Body of pancreas (tissue), 4 donors: ENCODE results near the gene SCIN. TPM values are rescaled to one million over a fixed set of nuclear protein-coding genes. Genes with fewer than 3 reads are reported as not detected.

Source experiments
- ATAC-seq: fragments of 150-250 bp; one replicate; pipeline ENCODE4 v1.9.1; 2016
- DNase-seq, 4 donors: peaks; one replicate each; pipeline ENCODE4 v3.0.0-alpha.2; 2019
- H3K27ac ChIP-seq, 4 donors: fragments of 200-600 bp; sonication (generic); 1 replicate in 3 of 4; 2 replicates in 1 of 4; pipeline versions ENCODE4 v1.5.1 to v1.6.1; 2016 to 2019; ENCODE audit warnings: mild to moderate bottlenecking in 1 of 4, mixed read lengths in 1 of 4, moderate library complexity in 1 of 4
- H3K27me3 ChIP-seq, 2 donors: fragments of 200-600 bp; sonication (generic); one replicate each; pipeline ENCODE4 v1.6.0; 2016; ENCODE audit warnings: mild to moderate bottlenecking in 1 of 2
- H3K36me3 ChIP-seq, 2 donors: fragments of 200-600 bp; sonication (generic); replicated peaks in 1 of 2; 2 replicates each; pipeline ENCODE4 v1.5.1; 2016; ENCODE audit warnings: low read depth in 2 of 2; ENCODE audit not compliant: insufficient read depth in 1 of 2
- H3K4me1 ChIP-seq: fragments of 200-600 bp; sonication (generic); one replicate; pipeline ENCODE4 v1.6.0; 2016
- H3K4me3 ChIP-seq, 2 donors: fragments of 200-600 bp; sonication (generic); 1 replicate in 1 of 2; 2 replicates in 1 of 2; pipeline ENCODE4 v1.5.1; 2016 to 2019
- H3K9me3 ChIP-seq, 3 donors: fragments of 200-600 bp; sonication (generic); 1 replicate in 2 of 3; 2 replicates in 1 of 3; pipeline ENCODE4 v1.5.1; 2016
- POLR2A ChIP-seq, 3 donors: fragments of 450-650 bp; IDR thresholded peaks; one replicate each; pipeline ENCODE4 v1.6.1; 2016; ENCODE audit warnings: antibody characterized with exemption in 3 of 3, mild to moderate bottlenecking in 2 of 3
- WGBS, 2 donors: methylation state at CpG; one replicate each; pipeline ENCODE4 v1.1.5; 2017; 5-methylcytosine and 5-hydroxymethylcytosine counted together
- intact Hi-C: fragments of 100-400 bp; cut with DNase I; formaldehyde crosslinking; loops from one replicate; pipeline ENCODE4 v1.15.1; 2023
- total RNA-seq, 2 donors: library from RNA; depleted of rRNA; stranded (reverse); fragments of >200 nt; gene quantifications; one replicate each; pipeline ENCODE4 v1.1.0, GENCODE V29; 2016
- TF ChIP-seq, protein P1 (sequence below), 7 experiments: fragments of 450-650 bp in 4 of 7; fragments of 200-600 bp in 3 of 7; sonication (generic) in 3 of 7; IDR thresholded peaks; one replicate each; pipeline ENCODE4 v1.5.1; 2016 to 2019; ENCODE audit warnings: antibody characterized with exemption in 7 of 7

The SCIN gene
- total RNA-seq, 2 donors from 2014 or later: 1.3 TPM; not detected in 1

DNA sequence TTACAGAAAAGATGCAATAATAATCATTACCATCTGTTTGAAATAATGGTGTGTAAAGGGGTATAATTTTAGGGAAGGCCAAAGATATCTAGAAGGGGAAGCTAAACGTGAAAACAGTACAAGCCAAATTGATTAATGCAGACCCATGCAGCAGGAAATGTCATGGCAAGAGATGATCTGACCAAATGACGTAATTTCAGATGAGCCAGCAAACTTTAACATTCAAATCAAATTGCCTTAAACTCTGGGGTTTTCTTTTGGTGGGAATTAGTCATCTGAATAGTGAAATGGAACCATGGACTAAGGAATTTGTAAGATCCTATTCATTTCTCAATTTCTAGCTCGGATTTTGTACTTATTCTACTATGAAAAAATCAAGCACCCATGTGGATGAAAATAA, 21.4 kb upstream of the SCIN start:
- WGBS, 2 donors: 68 to 69% methylated on average over 3 of the region's 3 CpGs
- H3K27ac ChIP-seq: no peak overlapping the region
- intact Hi-C loops: no loop called here
- H3K27me3 ChIP-seq: no peaks in the 10 kb centered on the region
- H3K36me3 ChIP-seq: no peaks in the 10 kb centered on the region
- ATAC-seq (no peak), DNase-seq (no peak)
- no peak for TF ChIP-seq POLR2A (IDR thresholded peaks at IDR 0.05)
- H3K4me1 ChIP-seq: no peaks in the 10 kb centered on the region
- no peak overlapping the region for H3K4me3 ChIP-seq
- H3K9me3 ChIP-seq: no peaks in the 10 kb centered on the region

DNA sequence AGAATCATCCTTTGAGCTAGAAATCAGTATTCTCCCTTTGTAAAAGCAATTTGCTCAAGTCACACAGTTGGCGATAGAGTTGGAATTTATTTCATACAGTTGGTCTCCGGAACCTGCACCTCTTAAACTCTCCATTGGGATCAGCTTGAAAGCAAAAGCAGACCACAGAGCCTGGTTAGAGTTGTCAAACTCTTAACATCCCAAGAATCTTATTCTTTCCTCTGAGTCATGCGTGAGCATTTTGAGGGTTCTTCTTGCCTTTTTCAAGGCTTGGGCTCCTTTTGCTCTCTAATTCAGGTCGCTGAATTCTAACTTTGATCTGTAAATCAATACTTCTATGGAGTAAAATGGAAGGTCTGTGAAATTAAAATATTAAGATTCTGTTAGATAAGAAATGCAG, 19.6 kb upstream of the SCIN start:
- H3K9me3 ChIP-seq: no peaks in the 10 kb centered on the region
- H3K27ac ChIP-seq: no peak overlapping the region
- H3K27me3 ChIP-seq: no peaks in the 10 kb centered on the region
- no peaks in the 10 kb centered on the region for H3K4me1 ChIP-seq
- H3K4me3 ChIP-seq: no peak overlapping the region
- DNase-seq (no peak), ATAC-seq (no peak)
- intact Hi-C loops: no loop called here
- H3K36me3 ChIP-seq: no peaks in the 10 kb centered on the region
- TF ChIP-seq, protein P1, sequence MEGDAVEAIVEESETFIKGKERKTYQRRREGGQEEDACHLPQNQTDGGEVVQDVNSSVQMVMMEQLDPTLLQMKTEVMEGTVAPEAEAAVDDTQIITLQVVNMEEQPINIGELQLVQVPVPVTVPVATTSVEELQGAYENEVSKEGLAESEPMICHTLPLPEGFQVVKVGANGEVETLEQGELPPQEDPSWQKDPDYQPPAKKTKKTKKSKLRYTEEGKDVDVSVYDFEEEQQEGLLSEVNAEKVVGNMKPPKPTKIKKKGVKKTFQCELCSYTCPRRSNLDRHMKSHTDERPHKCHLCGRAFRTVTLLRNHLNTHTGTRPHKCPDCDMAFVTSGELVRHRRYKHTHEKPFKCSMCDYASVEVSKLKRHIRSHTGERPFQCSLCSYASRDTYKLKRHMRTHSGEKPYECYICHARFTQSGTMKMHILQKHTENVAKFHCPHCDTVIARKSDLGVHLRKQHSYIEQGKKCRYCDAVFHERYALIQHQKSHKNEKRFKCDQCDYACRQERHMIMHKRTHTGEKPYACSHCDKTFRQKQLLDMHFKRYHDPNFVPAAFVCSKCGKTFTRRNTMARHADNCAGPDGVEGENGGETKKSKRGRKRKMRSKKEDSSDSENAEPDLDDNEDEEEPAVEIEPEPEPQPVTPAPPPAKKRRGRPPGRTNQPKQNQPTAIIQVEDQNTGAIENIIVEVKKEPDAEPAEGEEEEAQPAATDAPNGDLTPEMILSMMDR (IDR thresholded peaks at IDR 0.05): no peak
- TF ChIP-seq POLR2A (IDR thresholded peaks at IDR 0.05): no peak
- WGBS, 2 donors: 86 to 88% methylated on average over 4 of the region's 4 CpGs

GRCh38 chr7:12552876-12553275, 17.6 kb upstream of the SCIN start:
- no peak overlapping the region for H3K27ac ChIP-seq
- H3K4me3 ChIP-seq: no peak overlapping the region
- intact Hi-C loops: no loop called here
- H3K36me3 ChIP-seq: no peaks in the 10 kb centered on the region
- ATAC-seq (no peak), DNase-seq (no peak)
- no peaks in the 10 kb centered on the region for H3K4me1 ChIP-seq
- TF ChIP-seq, protein P1 (IDR thresholded peaks at IDR 0.05): no peak
- TF ChIP-seq POLR2A (IDR thresholded peaks at IDR 0.05): no peak
- no peaks in the 10 kb centered on the region for H3K27me3 ChIP-seq
- WGBS, 2 donors: 83 to 90% methylated on average over 1 of the region's 1 CpG
- no peaks in the 10 kb centered on the region for H3K9me3 ChIP-seq

DNA sequence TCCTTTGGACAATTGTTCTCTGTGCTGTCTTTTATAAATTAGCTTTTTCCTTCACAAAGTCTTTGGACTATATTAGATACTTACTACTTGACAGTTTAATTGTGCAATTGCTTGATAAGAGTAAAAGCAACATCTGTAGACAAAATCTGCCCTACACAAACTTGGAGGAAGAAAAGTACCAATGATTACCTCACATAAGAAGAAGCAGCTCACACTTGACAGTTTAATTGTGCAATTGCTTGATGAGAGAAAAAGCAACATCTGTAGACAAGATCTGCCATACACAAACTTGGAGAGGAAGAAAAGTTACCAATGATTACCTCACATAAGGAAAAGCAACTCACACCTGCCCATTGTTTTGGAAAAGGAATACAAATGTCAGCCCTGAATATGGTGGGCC, 17.1 kb upstream of the SCIN start:
- DNase-seq: no peak
- Histone ChIP-seq H3K4me3 (no peak overlapping the region), H3K9me3 (no peaks in the 10 kb centered on the region), H3K4me1 (no peaks in the 10 kb centered on the region), H3K36me3 (no peaks in the 10 kb centered on the region), H3K27ac (no peak overlapping the region), H3K27me3 (no peaks in the 10 kb centered on the region)
- no peak for ATAC-seq
- TF ChIP-seq, protein P1 (IDR thresholded peaks at IDR 0.05): no peak
- no peak for TF ChIP-seq POLR2A (IDR thresholded peaks at IDR 0.05)
- intact Hi-C loops: no loop called here

- no peaks in the 10 kb centered on the region for H3K36me3 ChIP-seq
- intact Hi-C loops: no loop called here
- DNase-seq (no peak), ATAC-seq (no peak)
- no peak overlapping the region for H3K4me3 ChIP-seq
- no peaks in the 10 kb centered on the region for H3K9me3 ChIP-seq
- H3K4me1 ChIP-seq: no peaks in the 10 kb centered on the region
- H3K27me3 ChIP-seq: no peaks in the 10 kb centered on the region
- TF ChIP-seq, protein P1 (IDR thresholded peaks at IDR 0.05): no peak
- no peak for TF ChIP-seq POLR2A (IDR thresholded peaks at IDR 0.05)
- H3K27ac ChIP-seq: no peak overlapping the region
- WGBS, 2 donors: 20 to 28% methylated on average over 2 of the region's 2 CpGs
Measured at GRCh38 chr7:12554351-12554750, 16.2 kb upstream of the SCIN start.
